HCT116 (cell line): ENCODE results near the gene PDCD1LG2.

Experiments used
- CEBPB ChIP-seq: IDR thresholded peaks from 2 replicates; pipeline ENCODE4 v1.6.1; 2012; ENCODE audit warnings: low read depth
- CTCF ChIP-seq, 3 experiments: fragments of 200-600 bp in 1 of 3; sonication (generic) in 1 of 3; IDR thresholded peaks in 2 of 3; conservative IDR thresholded peaks in 1 of 3; 2 replicates each; pipeline ENCODE4 v1.5.1; 2012 to 2017; ENCODE audit warnings: low read depth in 2 of 3, low read length in 2 of 3, antibody characterized with exemption in 1 of 3, borderline replicate concordance in 1 of 3, control low read depth in 1 of 3, mild to moderate bottlenecking in 1 of 3, mixed read lengths in 1 of 3, mixed run types in 1 of 3, moderate library complexity in 1 of 3; ENCODE audit not compliant: insufficient read depth in 1 of 3
- JUND ChIP-seq: IDR thresholded peaks from 2 replicates; pipeline ENCODE4 v1.6.1; 2012
- POLR2AphosphoS5 ChIP-seq: IDR thresholded peaks from 2 replicates; pipeline ENCODE4 v1.6.1; 2011; ENCODE audit warnings: mild to moderate bottlenecking, low read depth, low read length, moderate library complexity
- REST ChIP-seq: IDR thresholded peaks from 2 replicates; pipeline ENCODE4 v1.6.1; 2012; ENCODE audit warnings: low read depth

- TF ChIP-seq CTCF (IDR thresholded peaks at IDR 0.05 in 2 of 3, conservative IDR thresholded peaks at IDR 0.05 in 1 of 3; ENCODE audit: borderline replicate concordance in 1 of 3, insufficient read depth in 1 of 3, low read depth in 2 of 3, low read length in 2 of 3) (no peak), CEBPB (no peak), REST (no peak), POLR2AphosphoS5 (no peak), JUND (no peak)
Measured at GRCh38 chr9:5557606-5558587, 47.6 kb downstream of the PDCD1LG2 start.
